Measurements from ENCODE around the gene NACA.

The NACA gene

DNA sequence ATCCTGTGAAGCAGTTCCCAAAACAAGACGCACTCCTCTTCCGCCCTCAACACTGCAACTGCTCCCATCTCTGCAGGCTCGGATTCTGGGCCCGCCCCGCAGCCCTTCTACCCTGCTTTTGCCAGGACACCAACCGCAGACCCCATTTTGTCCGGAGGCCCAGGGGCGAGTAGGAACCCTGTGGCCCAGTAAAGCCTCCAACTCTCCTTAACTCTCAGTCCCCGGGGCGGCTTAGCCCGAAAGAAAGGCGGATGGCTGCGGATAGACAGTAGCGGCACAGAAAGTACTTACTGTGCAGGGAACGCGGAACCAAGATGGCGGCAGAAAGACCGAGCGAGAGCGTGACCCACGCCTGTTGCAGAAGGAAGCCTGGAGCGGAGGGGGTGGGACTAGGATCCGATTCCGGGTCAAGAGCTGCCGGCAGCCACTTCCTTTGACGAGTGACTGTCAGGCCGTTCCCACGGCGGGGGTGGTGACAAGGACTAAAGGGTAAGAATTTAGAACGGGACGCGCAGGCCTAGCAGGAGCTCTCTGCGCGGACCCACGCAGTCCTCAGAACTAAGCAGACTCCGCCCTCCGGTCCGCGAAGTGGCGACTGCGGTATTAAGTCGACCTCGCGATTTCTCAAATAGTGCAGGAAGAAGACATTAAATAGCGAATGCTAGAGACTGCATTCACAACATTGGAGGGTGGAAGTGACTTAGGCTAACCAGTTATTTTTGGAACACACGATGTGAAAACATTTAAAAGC, at the start of gene NACA:
TSS of gene NACA (minus strand) at position 328 of the 751 bp plus-strand sequence. CDS start 778 bp downstream, outside the sequence.
- peak within 1 kb of the TSS; percentile 85 for H3K4me3 ChIP-seq (ENCODE audit: low read depth, low read length)
- TF ChIP-seq MYC (IDR thresholded peaks at IDR 0.05; ENCODE audit: low read depth, low read length) = peak; percentile 99
- TF ChIP-seq POLR2A (IDR thresholded peaks at IDR 0.05; ENCODE audit: extremely low read depth, insufficient read length) = peak; percentile 92
- TF ChIP-seq, protein P1, sequence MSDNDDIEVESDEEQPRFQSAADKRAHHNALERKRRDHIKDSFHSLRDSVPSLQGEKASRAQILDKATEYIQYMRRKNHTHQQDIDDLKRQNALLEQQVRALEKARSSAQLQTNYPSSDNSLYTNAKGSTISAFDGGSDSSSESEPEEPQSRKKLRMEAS (IDR thresholded peaks at IDR 0.05; ENCODE audit: low read depth, low read length) = peak; percentile 95
- TF ChIP-seq, protein P2, sequence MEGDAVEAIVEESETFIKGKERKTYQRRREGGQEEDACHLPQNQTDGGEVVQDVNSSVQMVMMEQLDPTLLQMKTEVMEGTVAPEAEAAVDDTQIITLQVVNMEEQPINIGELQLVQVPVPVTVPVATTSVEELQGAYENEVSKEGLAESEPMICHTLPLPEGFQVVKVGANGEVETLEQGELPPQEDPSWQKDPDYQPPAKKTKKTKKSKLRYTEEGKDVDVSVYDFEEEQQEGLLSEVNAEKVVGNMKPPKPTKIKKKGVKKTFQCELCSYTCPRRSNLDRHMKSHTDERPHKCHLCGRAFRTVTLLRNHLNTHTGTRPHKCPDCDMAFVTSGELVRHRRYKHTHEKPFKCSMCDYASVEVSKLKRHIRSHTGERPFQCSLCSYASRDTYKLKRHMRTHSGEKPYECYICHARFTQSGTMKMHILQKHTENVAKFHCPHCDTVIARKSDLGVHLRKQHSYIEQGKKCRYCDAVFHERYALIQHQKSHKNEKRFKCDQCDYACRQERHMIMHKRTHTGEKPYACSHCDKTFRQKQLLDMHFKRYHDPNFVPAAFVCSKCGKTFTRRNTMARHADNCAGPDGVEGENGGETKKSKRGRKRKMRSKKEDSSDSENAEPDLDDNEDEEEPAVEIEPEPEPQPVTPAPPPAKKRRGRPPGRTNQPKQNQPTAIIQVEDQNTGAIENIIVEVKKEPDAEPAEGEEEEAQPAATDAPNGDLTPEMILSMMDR (IDR thresholded peaks at IDR 0.05; ENCODE audit: low read depth, low read length) = no peak
- DNase-seq (ENCODE audit: low read depth) = peak; percentile 100

DNA sequence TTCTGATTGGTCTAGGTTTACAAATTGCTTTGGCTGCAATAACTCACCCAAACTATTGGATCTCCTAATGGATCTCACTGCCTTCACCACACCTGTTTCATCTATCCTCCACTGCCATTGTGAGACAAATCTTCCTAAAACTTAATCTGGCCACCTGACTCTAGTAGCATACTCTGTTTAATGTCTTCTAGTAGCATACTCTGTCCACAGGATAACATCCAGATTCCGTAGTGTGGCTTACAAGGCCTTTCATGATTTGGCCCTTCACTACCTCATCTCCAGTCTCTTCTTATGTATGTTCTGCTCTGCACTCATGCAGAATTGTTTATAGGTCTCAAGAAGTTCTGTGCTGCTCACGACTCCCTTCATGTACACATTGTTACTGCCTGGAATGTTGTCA, 48.0 kb upstream of the NACA start:
- DNase-seq (ENCODE audit: low read depth) = no peak
- TF ChIP-seq, protein P2 (IDR thresholded peaks at IDR 0.05; ENCODE audit: low read depth, low read length) = no peak
- TF ChIP-seq, protein P1 (IDR thresholded peaks at IDR 0.05; ENCODE audit: low read depth, low read length) = no peak
- TF ChIP-seq POLR2A (IDR thresholded peaks at IDR 0.05; ENCODE audit: extremely low read depth, insufficient read length) = no peak
- no peak for TF ChIP-seq MYC (IDR thresholded peaks at IDR 0.05; ENCODE audit: low read depth, low read length)
- no peak overlapping the region for H3K4me3 ChIP-seq (ENCODE audit: low read depth, low read length)

DNA sequence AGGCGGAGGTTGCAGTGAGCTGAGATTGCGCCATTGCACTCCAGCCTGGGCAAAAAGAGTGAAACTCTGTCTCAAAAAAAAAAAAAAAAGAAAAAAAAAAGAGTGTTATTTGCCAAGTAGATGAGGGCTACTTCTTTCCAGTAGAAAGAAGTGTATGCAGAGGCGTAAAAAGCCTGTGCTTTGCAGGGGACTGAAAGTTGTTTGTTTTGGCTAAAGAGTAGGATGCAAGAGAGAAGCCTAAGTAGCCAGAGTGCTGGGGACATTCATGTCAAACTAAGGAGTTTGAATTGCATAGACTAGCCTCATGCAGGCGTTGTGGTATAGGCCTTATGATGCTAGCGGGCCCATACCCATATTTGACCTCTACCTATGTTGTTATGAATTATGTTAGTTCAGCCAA, 47.5 kb upstream of the NACA start:
- no peak overlapping the region for H3K4me3 ChIP-seq (ENCODE audit: low read depth, low read length)
- no peak for DNase-seq (ENCODE audit: low read depth)
- no peak for TF ChIP-seq POLR2A (IDR thresholded peaks at IDR 0.05; ENCODE audit: extremely low read depth, insufficient read length)
- TF ChIP-seq, protein P2 (IDR thresholded peaks at IDR 0.05; ENCODE audit: low read depth, low read length) = no peak

DNA sequence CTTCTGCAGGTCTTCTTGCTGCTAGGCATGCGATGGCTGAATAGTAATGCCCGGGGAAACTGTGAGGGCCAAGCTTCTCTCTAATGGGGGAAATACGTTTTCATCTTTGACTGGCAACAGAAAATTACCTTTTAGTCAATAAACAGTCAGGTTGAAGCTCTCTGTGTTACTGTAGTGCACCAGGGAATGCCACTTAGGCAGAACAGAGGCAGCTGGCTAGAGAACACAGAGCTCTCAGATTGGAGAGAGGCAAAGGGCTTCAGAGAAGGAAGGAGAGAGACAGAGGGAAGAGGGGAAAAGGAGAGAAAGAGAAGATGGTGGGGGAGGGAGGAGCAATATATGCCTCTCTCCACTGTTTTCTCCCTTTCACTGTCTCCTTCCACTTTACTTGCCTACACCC, 44.8 kb upstream of the NACA start:
- H3K4me3 ChIP-seq (ENCODE audit: low read depth, low read length) = no peak overlapping the region
- TF ChIP-seq, protein P1 (IDR thresholded peaks at IDR 0.05; ENCODE audit: low read depth, low read length) = no peak
- TF ChIP-seq MYC (IDR thresholded peaks at IDR 0.05; ENCODE audit: low read depth, low read length) (no peak), POLR2A (IDR thresholded peaks at IDR 0.05; ENCODE audit: extremely low read depth, insufficient read length) (no peak)
- TF ChIP-seq, protein P2 (IDR thresholded peaks at IDR 0.05; ENCODE audit: low read depth, low read length) = no peak
- no peak for DNase-seq (ENCODE audit: low read depth)

DNA sequence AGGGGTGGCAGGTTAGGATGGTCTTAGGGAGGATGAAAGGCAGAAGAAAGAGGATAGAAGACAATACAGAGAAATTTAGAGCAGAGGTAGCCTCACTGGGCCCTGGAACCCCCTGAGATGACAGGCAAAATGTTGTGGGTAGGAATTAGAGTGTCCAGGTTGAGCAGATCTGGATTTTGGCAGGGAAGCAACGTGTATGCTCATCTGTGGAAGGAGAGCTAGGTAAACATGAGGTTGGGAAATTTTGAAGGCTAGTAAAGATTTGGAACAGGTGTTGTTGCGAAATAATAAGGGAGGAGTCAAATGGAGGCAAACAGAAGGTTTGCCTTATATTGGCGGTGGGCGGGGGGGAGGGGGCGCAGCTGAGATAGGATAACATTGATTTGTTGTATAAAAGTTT, 43.3 kb upstream of the NACA start:
- DNase-seq (ENCODE audit: low read depth) = no peak
- no peak overlapping the region for H3K4me3 ChIP-seq (ENCODE audit: low read depth, low read length)
- TF ChIP-seq, protein P1 (IDR thresholded peaks at IDR 0.05; ENCODE audit: low read depth, low read length) = no peak

DNA sequence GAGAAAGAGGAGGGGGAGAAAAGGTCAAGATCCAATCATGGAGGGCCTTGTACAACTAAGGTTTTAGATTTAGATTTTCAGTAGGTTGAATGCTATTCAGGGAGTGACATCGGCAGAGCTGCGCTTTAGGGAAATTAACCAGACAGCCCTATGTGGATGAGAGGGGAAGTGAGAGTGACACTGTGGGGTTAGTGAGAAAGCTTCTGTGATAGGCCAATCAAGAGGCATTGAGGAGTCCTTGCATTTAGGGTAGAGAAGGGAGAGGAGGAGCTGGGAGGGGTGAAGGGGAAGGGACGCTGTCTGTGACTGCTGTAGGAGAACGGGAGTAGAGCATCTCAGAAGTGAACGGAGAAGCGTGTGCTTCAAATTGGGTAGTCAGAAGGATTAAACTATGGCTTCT, 41.4 kb upstream of the NACA start:
- DNase-seq (ENCODE audit: low read depth) = peak; percentile 51
- H3K4me3 ChIP-seq (ENCODE audit: low read depth, low read length) = no peak overlapping the region
- TF ChIP-seq, protein P1 (IDR thresholded peaks at IDR 0.05; ENCODE audit: low read depth, low read length) = no peak
- TF ChIP-seq POLR2A (IDR thresholded peaks at IDR 0.05; ENCODE audit: extremely low read depth, insufficient read length) (no peak), MYC (IDR thresholded peaks at IDR 0.05; ENCODE audit: low read depth, low read length) (no peak)
- TF ChIP-seq, protein P2 (IDR thresholded peaks at IDR 0.05; ENCODE audit: low read depth, low read length) = no peak

All from NB4 (cell line).